ENCODE results near the gene ARID3A. TPM values are rescaled to one million over a fixed set of nuclear protein-coding genes. Genes with fewer than 3 reads are reported as not detected.

The ARID3A gene
- total and polyA plus RNA-seq, 2 of the 13 experiments (the other 11 are each of a cell fraction or from before 2014, with no cell fraction given), result 71.3 to 77.9 TPM

GRCh38 chr19:932648-933552 is 7.1 kb downstream of the ARID3A start (continued):
- peak; percentile 46; the same call in 1 of the 2 replicates for TF ChIP-seq UBTF (CRISPR knock-in tag; IDR thresholded peaks at IDR 0.05)
- TF ChIP-seq MLLT10 (CRISPR knock-in tag; IDR thresholded peaks at IDR 0.05), result no peak
- TF ChIP-seq TP53 (CRISPR knock-in tag; conservative IDR thresholded peaks at IDR 0.05), result peak; percentile 96; the same call in 1 of the 2 replicates
- TF ChIP-seq ZFP91 (CRISPR knock-in tag; IDR thresholded peaks at IDR 0.05; ENCODE audit: borderline replicate concordance), result peak; percentile 14; the same call in 1 of the 2 replicates
- peak; percentile 56; the same call in 1 of the 2 replicates for TF ChIP-seq MAX (IDR thresholded peaks at IDR 0.05)
- no peak for TF ChIP-seq ZNF792 (CRISPR knock-in tag; IDR thresholded peaks at IDR 0.05)
- TF ChIP-seq MAFF (IDR thresholded peaks at IDR 0.05; ENCODE audit: low read depth, low read length), result no peak
- TF ChIP-seq ZNF784 (CRISPR knock-in tag; IDR thresholded peaks at IDR 0.05; ENCODE audit: borderline replicate concordance), result 0 out of 2 replicates have a peak, but pooled peaks have one; percentile 10
- 0 out of 2 replicates have a peak, but pooled peaks have one; percentile 15 for TF ChIP-seq DNMT1 (CRISPR knock-in tag; IDR thresholded peaks at IDR 0.05)
- no peak for TF ChIP-seq ZMYM4 (CRISPR knock-in tag; IDR thresholded peaks at IDR 0.05)
- TF ChIP-seq ZNF567 (CRISPR knock-in tag; IDR thresholded peaks at IDR 0.05; ENCODE audit: borderline replicate concordance), result no peak
- TF ChIP-seq GABPA (IDR thresholded peaks at IDR 0.05; ENCODE audit: low read depth, low read length), result no peak
- TF ChIP-seq GABPA (CRISPR knock-in tag; IDR thresholded peaks at IDR 0.05; ENCODE audit: low read depth), result peak; percentile 16; the same call in 1 of the 2 replicates
- no peak for TF ChIP-seq ZBTB20 (CRISPR knock-in tag; IDR thresholded peaks at IDR 0.05; ENCODE audit: borderline replicate concordance, low read depth)
- no peak for TF ChIP-seq ZBTB21 (CRISPR knock-in tag; IDR thresholded peaks at IDR 0.05)
- TF ChIP-seq NR3C1 (CRISPR knock-in tag; IDR thresholded peaks at IDR 0.05), result no peak
- TF ChIP-seq KLF15 (CRISPR knock-in tag; IDR thresholded peaks at IDR 0.05; ENCODE audit: borderline replicate concordance), result no peak
- no peak for TF ChIP-seq ZNF180 (CRISPR knock-in tag; IDR thresholded peaks at IDR 0.05; ENCODE audit: borderline replicate concordance, low read depth)
- no peak for TF ChIP-seq ETV6 (CRISPR knock-in tag; conservative IDR thresholded peaks at IDR 0.05)
- no peak for TF ChIP-seq PRPF4 (IDR thresholded peaks at IDR 0.05; ENCODE audit: low read depth, low read length, poor library complexity, severe bottlenecking)
- TF ChIP-seq ZNF296 (CRISPR knock-in tag; conservative IDR thresholded peaks at IDR 0.05), result no peak
- no peak for TF ChIP-seq ZFYVE20 (CRISPR knock-in tag; IDR thresholded peaks at IDR 0.05; ENCODE audit: borderline replicate concordance, low read depth)
- TF ChIP-seq PBX3 (CRISPR knock-in tag; IDR thresholded peaks at IDR 0.05; ENCODE audit: borderline replicate concordance), result no peak
- TF ChIP-seq ZNF790 (CRISPR knock-in tag; IDR thresholded peaks at IDR 0.05; ENCODE audit: borderline replicate concordance), result no peak

Data from HepG2 (cell line).